Neuronal stem cell (in vitro differentiated cells): ENCODE data around the gene CDH23.
A peak's percentile ranks its signal among the peaks of the same experiment; 100 is the strongest.

Source experiments
- DNase-seq: peaks from one replicate; pipeline ENCODE4 v3.0.0-alpha.2; 2013; ENCODE audit warnings: low spot score
- H2AFZ ChIP-seq: one replicate; pipeline ENCODE4 v1.6.1; 2013; ENCODE audit warnings: mild to moderate bottlenecking, low read length, inconsistent platforms
- H2AK5ac ChIP-seq: 2 replicates; pipeline ENCODE4 v1.6.1; 2013; ENCODE audit warnings: low read depth, mild to moderate bottlenecking, inconsistent platforms, low read length, moderate library complexity, mixed read lengths
- H2BK120ac ChIP-seq: 2 replicates; pipeline ENCODE4 v1.6.1; 2013; ENCODE audit warnings: low read depth, mild to moderate bottlenecking, inconsistent platforms, low read length, moderate library complexity, mixed read lengths
- H2BK12ac ChIP-seq: one replicate; pipeline ENCODE4 v1.6.1; 2013; ENCODE audit warnings: low read length, inconsistent platforms
- H2BK15ac ChIP-seq: 2 replicates; pipeline ENCODE4 v1.6.1; 2013; ENCODE audit warnings: mild to moderate bottlenecking, low read length, inconsistent platforms, mixed read lengths
- H2BK5ac ChIP-seq: one replicate; pipeline ENCODE4 v1.6.1; 2013; ENCODE audit warnings: inconsistent platforms, mild to moderate bottlenecking, low read length, moderate library complexity
- H3K14ac ChIP-seq: one replicate; pipeline ENCODE4 v1.6.1; 2013; ENCODE audit warnings: low read length, inconsistent platforms
- H3K18ac ChIP-seq: 2 replicates; pipeline ENCODE4 v1.6.1; 2013; ENCODE audit warnings: low read length, inconsistent platforms
- H3K23ac ChIP-seq: 2 replicates; pipeline ENCODE4 v1.6.1; 2013; ENCODE audit warnings: low read depth, mild to moderate bottlenecking, mixed read lengths, low read length, inconsistent platforms; ENCODE audit not compliant: poor library complexity
- H3K27ac ChIP-seq: replicated peaks from 3 replicates; pipeline ENCODE4 v1.5.1; 2013; ENCODE audit warnings: low read length, inconsistent platforms
- H3K27me3 ChIP-seq, 3 experiments: 2 replicates each; pipeline ENCODE4 v1.6.1; 2013; ENCODE audit warnings: low read length in 3 of 3, mild to moderate bottlenecking in 2 of 3, inconsistent platforms in 1 of 3, low read depth in 1 of 3, mixed read lengths in 1 of 3, moderate library complexity in 1 of 3; ENCODE audit not compliant: control insufficient read depth in 3 of 3, insufficient read depth in 3 of 3
- H3K36me3 ChIP-seq, 2 donors: replicated peaks in 1 of 2; 2 replicates each; pipeline ENCODE4 v1.6.1; 2013; ENCODE audit warnings: low read length in 2 of 2; ENCODE audit not compliant: control insufficient read depth in 2 of 2, insufficient read depth in 2 of 2
- H3K4ac ChIP-seq: 2 replicates; pipeline ENCODE4 v1.6.1; 2013; ENCODE audit warnings: inconsistent platforms, mild to moderate bottlenecking, low read length, moderate library complexity
- H3K4me1 ChIP-seq, 2 donors: 1 replicate in 1 of 2; 2 replicates in 1 of 2; pipeline ENCODE4 v1.6.1; 2013; ENCODE audit warnings: low read length in 2 of 2, low read depth in 1 of 2; ENCODE audit not compliant: control insufficient read depth in 2 of 2, insufficient read depth in 1 of 2
- H3K4me2 ChIP-seq: one replicate; pipeline ENCODE4 v1.6.1; 2013; ENCODE audit warnings: mild to moderate bottlenecking, low read length, inconsistent platforms; ENCODE audit not compliant: insufficient read depth, poor library complexity, severe bottlenecking
- H3K4me3 ChIP-seq, 2 donors: 2 replicates each; pipeline ENCODE4 v1.5.1; 2013; ENCODE audit warnings: low read length in 2 of 2, mild to moderate bottlenecking in 2 of 2, inconsistent platforms in 1 of 2, moderate library complexity in 1 of 2
- H3K79me1 ChIP-seq: one replicate; pipeline ENCODE4 v1.6.1; 2013; ENCODE audit warnings: low read depth, mild to moderate bottlenecking, inconsistent platforms, low read length, moderate library complexity
- H3K9ac ChIP-seq: one replicate; pipeline ENCODE4 v1.6.1; 2013; ENCODE audit warnings: mild to moderate bottlenecking, low read depth, low read length, inconsistent platforms; ENCODE audit not compliant: poor library complexity
- H3K9me3 ChIP-seq, 2 donors: replicated peaks in 1 of 2; 2 replicates each; pipeline versions ENCODE3 to v1.6.1; 2013; ENCODE audit warnings: low read length in 2 of 2, mild to moderate bottlenecking in 2 of 2, inconsistent platforms in 1 of 2, low read depth in 1 of 2, mixed read lengths in 1 of 2, moderate library complexity in 1 of 2; ENCODE audit not compliant: control insufficient read depth in 2 of 2, insufficient read depth in 1 of 2
- H4K8ac ChIP-seq: one replicate; pipeline ENCODE4 v1.6.1; 2013; ENCODE audit warnings: low read depth, mild to moderate bottlenecking, inconsistent platforms, low read length, moderate library complexity
- H4K91ac ChIP-seq: one replicate; pipeline ENCODE4 v1.6.1; 2013; ENCODE audit warnings: low read length, low read depth, mild to moderate bottlenecking, inconsistent platforms; ENCODE audit not compliant: poor library complexity
- WGBS, 2 donors: extraction: QIAGEN DNeasy Blood & Tissue Kit; methylation state at CpG; one replicate each; pipeline ENCODE4 v1.1.7; 2013; ENCODE audit warnings: missing lambda C conversion rate in 2 of 2, mixed read lengths in 1 of 2; ENCODE audit not compliant: insufficient read length in 2 of 2, insufficient replicate concordance in 1 of 2; ENCODE audit errors: extremely low coverage in 2 of 2; 5-methylcytosine and 5-hydroxymethylcytosine counted together

Gene CDH23

GRCh38 chr10:71475243-71475871 is 78.6 kb downstream of the CDH23 start:
- H3K9ac ChIP-seq: no peak overlapping the region
- H3K4me1 ChIP-seq: peaks cover 0 to 10% of the 10 kb centered on the region in 2 donors
- DNase-seq: no peak
- H2BK120ac ChIP-seq: no peak overlapping the region
- no peak overlapping the region for H4K91ac ChIP-seq
- H2AFZ ChIP-seq: peak overlapping the region; percentile 45
- H3K4ac ChIP-seq: no peak overlapping the region
- H3K36me3 ChIP-seq: no peaks in the 10 kb centered on the region
- no peak overlapping the region for H2BK5ac ChIP-seq
- H3K14ac ChIP-seq: no peak overlapping the region
- peak overlapping the region in 1 of 2 donors; percentile 1 for H3K4me3 ChIP-seq
- no peaks in the 10 kb centered on the region for H3K9me3 ChIP-seq
- H3K27ac ChIP-seq: no peak overlapping the region
- no peak overlapping the region for H3K4me2 ChIP-seq
- no peak overlapping the region for H2BK12ac ChIP-seq
- H3K23ac ChIP-seq: no peak overlapping the region
- H3K79me1 ChIP-seq: no peaks in the 10 kb centered on the region
- peaks cover 0 to 34% (median 0%) of the 10 kb centered on the region in 3 experiments for H3K27me3 ChIP-seq
- H4K8ac ChIP-seq: no peak overlapping the region
- H2AK5ac ChIP-seq: peak overlapping the region; percentile 26
- peak overlapping the region; percentile 58 for H3K18ac ChIP-seq
- H2BK15ac ChIP-seq: no peak overlapping the region
- no CpG with 5 or more reads among the region's 13 CpGs for WGBS, 2 donors

DNA sequence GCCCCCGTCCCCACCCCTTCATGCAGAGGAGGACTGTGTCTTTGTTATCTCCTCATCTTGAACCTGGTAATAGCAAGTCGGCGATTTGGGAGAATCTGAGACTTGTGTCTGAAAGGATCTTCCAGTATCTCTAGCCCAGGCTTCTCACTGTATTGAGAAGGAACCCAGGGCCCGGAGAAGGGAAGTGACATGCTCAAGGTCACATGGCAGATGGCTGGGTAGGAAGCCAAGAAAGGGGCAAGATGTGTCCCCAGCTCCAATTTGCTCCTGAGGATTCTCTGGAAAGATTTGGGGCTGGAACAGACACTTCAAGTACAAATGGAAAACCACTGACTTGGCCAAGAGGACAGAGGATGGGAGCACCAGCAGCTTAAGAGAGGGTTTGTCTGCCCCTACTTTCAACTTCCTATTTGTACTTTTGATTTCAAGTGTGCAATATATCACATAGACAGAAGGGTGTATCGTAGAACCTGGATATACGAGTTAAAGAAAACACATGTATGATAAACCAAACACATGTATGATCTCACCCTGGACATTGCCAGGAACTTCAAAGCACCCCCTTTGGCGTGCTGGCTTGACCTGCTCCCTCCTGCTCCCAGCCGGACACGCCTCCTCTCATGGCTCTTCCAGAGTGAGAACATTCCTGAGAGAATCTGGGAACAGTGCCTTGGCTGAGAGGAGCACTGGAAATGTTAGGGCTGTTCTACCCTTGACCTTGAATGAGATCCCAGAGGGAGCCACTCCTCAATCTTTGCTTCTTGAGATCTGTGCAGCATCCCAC is 79.7 kb downstream of the CDH23 start:
- Histone ChIP-seq H4K8ac (no peak overlapping the region), H2BK120ac (no peak overlapping the region), H3K18ac (no peak overlapping the region), H3K79me1 (no peaks in the 10 kb centered on the region), H3K14ac (no peak overlapping the region), H3K4me2 (no peak overlapping the region), H3K27me3 (peaks cover 0 to 37% (median 0%) of the 10 kb centered on the region in 3 experiments), H3K4ac (no peak overlapping the region), H3K9me3 (no peaks in the 10 kb centered on the region), H3K27ac (no peak overlapping the region), H2BK15ac (no peak overlapping the region), H3K36me3 (no peaks in the 10 kb centered on the region), H3K9ac (no peak overlapping the region), H2BK5ac (no peak overlapping the region), H3K23ac (no peak overlapping the region), H2AK5ac (no peak overlapping the region), H3K4me3 (no peak overlapping the region), H4K91ac (no peak overlapping the region), H3K4me1 (peaks cover 0 to 10% of the 10 kb centered on the region in 2 donors), H2AFZ (no peak overlapping the region), H2BK12ac (no peak overlapping the region)
- no CpG with 5 or more reads among the region's 9 CpGs for WGBS, 2 donors
- no peak for DNase-seq

DNA sequence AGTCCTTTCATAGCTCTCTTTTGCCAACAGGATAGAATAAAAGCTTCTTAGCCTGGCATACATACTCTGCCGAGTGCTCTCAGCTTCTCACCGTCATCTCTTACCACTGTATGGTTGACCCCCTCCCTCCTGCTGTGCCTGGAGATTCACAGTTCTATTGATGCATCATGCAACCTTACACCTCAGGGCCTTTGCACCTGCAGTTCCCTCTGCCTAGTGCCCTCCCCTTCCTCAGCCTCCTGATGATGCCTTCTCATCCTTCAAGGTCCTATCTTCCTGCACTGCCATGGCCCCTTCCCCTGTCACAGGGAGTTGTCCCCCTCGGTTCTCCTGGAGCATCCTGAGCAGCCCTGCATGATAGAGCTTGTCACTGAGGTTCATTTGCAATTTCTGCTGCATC is 81.5 kb downstream of the CDH23 start:
- no peak overlapping the region for H3K27ac ChIP-seq
- no peaks in the 10 kb centered on the region for H3K79me1 ChIP-seq
- peaks cover 0 to 39% (median 0%) of the 10 kb centered on the region in 3 experiments for H3K27me3 ChIP-seq
- H3K9ac ChIP-seq: no peak overlapping the region
- H3K4me2 ChIP-seq: no peak overlapping the region
- no peak overlapping the region for H2AFZ ChIP-seq
- H3K36me3 ChIP-seq: no peaks in the 10 kb centered on the region
- H2BK5ac ChIP-seq: no peak overlapping the region
- H3K23ac ChIP-seq: no peak overlapping the region
- H4K91ac ChIP-seq: no peak overlapping the region
- no peak overlapping the region for H3K18ac ChIP-seq
- H4K8ac ChIP-seq: no peak overlapping the region
- H2BK120ac ChIP-seq: no peak overlapping the region
- no peak overlapping the region for H3K4me3 ChIP-seq
- WGBS, 2 donors: no CpG with 5 or more reads among the region's 3 CpGs
- H2BK12ac ChIP-seq: no peak overlapping the region
- H3K9me3 ChIP-seq: no peaks in the 10 kb centered on the region
- H3K14ac ChIP-seq: no peak overlapping the region
- no peak overlapping the region for H3K4ac ChIP-seq
- no peak overlapping the region for H2BK15ac ChIP-seq
- H3K4me1 ChIP-seq: peaks cover 0 to 10% of the 10 kb centered on the region in 2 donors
- DNase-seq: no peak
- H2AK5ac ChIP-seq: no peak overlapping the region

DNA sequence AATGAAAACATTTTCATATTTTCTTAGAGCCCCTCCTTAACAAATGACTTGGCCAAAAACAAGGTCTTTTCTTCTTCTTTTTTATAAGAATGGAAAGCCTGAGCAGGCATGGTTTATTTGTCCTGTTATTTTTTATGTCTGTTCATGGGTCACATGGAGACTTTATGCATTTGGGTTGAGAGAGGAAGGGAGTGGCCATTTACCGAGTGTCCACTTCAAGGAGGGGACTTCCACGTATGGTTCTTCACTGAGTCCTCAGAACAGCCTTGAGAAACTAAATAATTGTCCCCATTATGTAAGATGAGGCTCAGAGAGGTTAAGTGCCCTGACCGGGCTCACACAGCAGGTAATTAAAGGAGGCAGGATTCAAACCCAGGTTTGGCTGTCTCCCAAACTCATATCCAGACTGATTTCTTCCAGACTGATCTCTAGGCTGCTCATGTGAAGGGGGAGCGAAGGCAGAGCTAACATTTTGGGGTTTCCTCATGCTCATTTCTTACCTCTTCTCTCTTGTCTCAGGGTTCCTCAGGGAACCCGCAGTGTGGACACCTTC is 82.2 kb downstream of the CDH23 start:
- WGBS, 2 donors: no CpG with 5 or more reads among the region's 5 CpGs

More for the DNA sequence above, 82.2 kb downstream of the CDH23 start:
- no peak for DNase-seq
- no peaks in the 10 kb centered on the region for H3K79me1 ChIP-seq
- no peak overlapping the region for H3K4me3 ChIP-seq
- H3K9me3 ChIP-seq: no peaks in the 10 kb centered on the region
- H3K4me2 ChIP-seq: no peak overlapping the region
- H2AFZ ChIP-seq: no peak overlapping the region
- H3K27ac ChIP-seq: no peak overlapping the region
- no peak overlapping the region for H2BK120ac ChIP-seq
- H2BK15ac ChIP-seq: no peak overlapping the region
- no peaks in the 10 kb centered on the region for H3K36me3 ChIP-seq
- H4K8ac ChIP-seq: no peak overlapping the region
- peaks cover 0 to 39% (median 0%) of the 10 kb centered on the region in 3 experiments for H3K27me3 ChIP-seq
- no peak overlapping the region for H2AK5ac ChIP-seq
- no peak overlapping the region for H2BK12ac ChIP-seq
- no peak overlapping the region for H3K9ac ChIP-seq
- no peak overlapping the region for H3K4ac ChIP-seq
- no peak overlapping the region for H3K14ac ChIP-seq
- no peak overlapping the region for H3K23ac ChIP-seq
- H3K18ac ChIP-seq: no peak overlapping the region
- H3K4me1 ChIP-seq: peaks cover 0 to 10% of the 10 kb centered on the region in 2 donors
- no peak overlapping the region for H2BK5ac ChIP-seq
- no peak overlapping the region for H4K91ac ChIP-seq
